GM12892 (cell line): ENCODE data around the gene CA6.
"Not testable (repeated sequence)": the region's sequence is repeated elsewhere in the genome, so short reads cannot be mapped to it uniquely, and the experiment has no call there.

Source experiments
- DNase-seq: peaks from one replicate; pipeline ENCODE4 v3.0.0; 2011; ENCODE audit not compliant: insufficient read length
- FAIRE-seq: peaks from 2 replicates; lab custom pipeline; 2011; peaks lifted over from hg19 to GRCh38; lab: Jason Lieb, UNC
- POLR2A ChIP-seq: IDR thresholded peaks from 2 replicates; pipeline ENCODE4 v1.6.1; 2011; ENCODE audit warnings: low read depth, low read length, control low read depth
- POLR2AphosphoS5 ChIP-seq: IDR thresholded peaks from 2 replicates; pipeline ENCODE4 v1.6.1; 2011; ENCODE audit warnings: low read depth, low read length, control low read depth
- TAF1 ChIP-seq: IDR thresholded peaks from 2 replicates; pipeline ENCODE4 v1.6.1; 2011; ENCODE audit warnings: low read depth, mild to moderate bottlenecking, control low read depth, low read length, borderline replicate concordance

Gene CA6

GRCh38 chr1:8962812-8963530, 17.3 kb downstream of the CA6 start:
- TF ChIP-seq TAF1 (no peak), POLR2A (no peak), POLR2AphosphoS5 (no peak)
- peak; percentile 24 for FAIRE-seq
- peak; percentile 56 for DNase-seq

GRCh38 chr1:8963963-8964362, 18.3 kb downstream of the CA6 start:
- TF ChIP-seq POLR2A (no peak), POLR2AphosphoS5 (no peak), TAF1 (no peak)
- no peak for FAIRE-seq
- no peak for DNase-seq

- no peak for DNase-seq
- TF ChIP-seq POLR2A (no peak), TAF1 (no peak), POLR2AphosphoS5 (no peak)
- FAIRE-seq = no peak
These were observed 19.6 kb downstream of the CA6 start for GRCh38 chr1:8965121-8965820.

GRCh38 chr1:8966606-8967005, 20.9 kb downstream of the CA6 start:
- no peak for DNase-seq
- FAIRE-seq = no peak
- TF ChIP-seq POLR2AphosphoS5 (no peak), POLR2A (no peak), TAF1 (no peak)

GRCh38 chr1:8968902-8969301, 23.2 kb downstream of the CA6 start:
- not testable (repeated sequence) for DNase-seq, FAIRE-seq

GRCh38 chr1:8969937-8970336, 24.3 kb downstream of the CA6 start:
- no peak for FAIRE-seq
- TF ChIP-seq POLR2A (no peak), TAF1 (no peak), POLR2AphosphoS5 (no peak)

GRCh38 chr1:8970870-8971337, 25.2 kb downstream of the CA6 start:
- no peak for FAIRE-seq
- no peak for TF ChIP-seq POLR2AphosphoS5
- TF ChIP-seq POLR2A = no peak

More at GRCh38 chr1:8969937-8970336, 24.3 kb downstream of the CA6 start:
- no peak for DNase-seq

GRCh38 chr1:8974551-8974950, 28.9 kb downstream of the CA6 start:
- DNase-seq = no peak
- no peak for TF ChIP-seq TAF1
- TF ChIP-seq POLR2AphosphoS5 = no peak
- FAIRE-seq = no peak

More at GRCh38 chr1:8970870-8971337, 25.2 kb downstream of the CA6 start:
- DNase-seq = no peak

GRCh38 chr1:8976338-8976737, 30.7 kb downstream of the CA6 start:
- FAIRE-seq (no peak), DNase-seq (no peak)
- TF ChIP-seq POLR2A (no peak), POLR2AphosphoS5 (no peak), TAF1 (no peak)

- DNase-seq (no peak), FAIRE-seq (no peak)
- TF ChIP-seq TAF1 (no peak), POLR2A (no peak), POLR2AphosphoS5 (no peak)
These were observed 31.3 kb downstream of the CA6 start for GRCh38 chr1:8976896-8977450.

- DNase-seq (no peak), FAIRE-seq (no peak)
- TF ChIP-seq TAF1 (no peak), POLR2AphosphoS5 (no peak), POLR2A (no peak)
These were observed 35.0 kb downstream of the CA6 start for GRCh38 chr1:8980656-8981055.

- TF ChIP-seq POLR2AphosphoS5 (no peak), TAF1 (no peak), POLR2A (no peak)
- FAIRE-seq (no peak), DNase-seq (no peak)
These were observed 35.5 kb downstream of the CA6 start for GRCh38 chr1:8981169-8981568.
